ENCODE measurements around the gene SRRM5.
A peak's percentile ranks its signal among the peaks of the same experiment; 100 is the strongest.
"Not testable (repeated sequence)": the region's sequence is repeated elsewhere in the genome, so short reads cannot be mapped to it uniquely, and the experiment has no call there.

The SRRM5 gene

DNA sequence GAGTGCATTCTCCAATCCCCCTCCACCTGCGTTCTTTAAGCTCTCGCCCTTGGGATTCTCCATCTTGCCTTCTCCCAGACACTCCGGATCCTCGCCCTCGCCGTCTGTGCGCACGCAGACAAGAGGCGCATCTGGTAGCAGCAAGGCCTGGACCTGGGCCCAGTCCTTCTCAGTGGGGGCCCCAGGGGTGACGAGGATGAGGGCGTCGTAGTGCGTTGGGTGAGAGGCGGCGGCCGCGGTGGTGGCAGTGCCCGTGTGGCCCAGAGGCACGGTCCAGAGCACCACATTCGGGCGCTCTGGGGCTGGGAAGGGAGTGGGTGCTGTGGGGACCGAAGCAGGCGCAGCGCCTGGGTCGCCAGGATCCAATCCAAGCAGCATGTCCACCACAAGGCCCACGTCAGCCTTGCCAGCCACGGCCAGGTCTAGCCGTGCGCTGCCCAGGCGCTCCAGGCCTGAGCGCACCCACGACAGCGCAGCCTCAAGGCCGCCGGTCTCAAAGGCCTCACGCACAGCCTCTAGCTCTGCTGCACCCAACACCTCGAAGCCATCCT is 19.0 kb upstream of the SRRM5 start:
- no peak for DNase-seq (ENCODE audit: low read depth)

DNA sequence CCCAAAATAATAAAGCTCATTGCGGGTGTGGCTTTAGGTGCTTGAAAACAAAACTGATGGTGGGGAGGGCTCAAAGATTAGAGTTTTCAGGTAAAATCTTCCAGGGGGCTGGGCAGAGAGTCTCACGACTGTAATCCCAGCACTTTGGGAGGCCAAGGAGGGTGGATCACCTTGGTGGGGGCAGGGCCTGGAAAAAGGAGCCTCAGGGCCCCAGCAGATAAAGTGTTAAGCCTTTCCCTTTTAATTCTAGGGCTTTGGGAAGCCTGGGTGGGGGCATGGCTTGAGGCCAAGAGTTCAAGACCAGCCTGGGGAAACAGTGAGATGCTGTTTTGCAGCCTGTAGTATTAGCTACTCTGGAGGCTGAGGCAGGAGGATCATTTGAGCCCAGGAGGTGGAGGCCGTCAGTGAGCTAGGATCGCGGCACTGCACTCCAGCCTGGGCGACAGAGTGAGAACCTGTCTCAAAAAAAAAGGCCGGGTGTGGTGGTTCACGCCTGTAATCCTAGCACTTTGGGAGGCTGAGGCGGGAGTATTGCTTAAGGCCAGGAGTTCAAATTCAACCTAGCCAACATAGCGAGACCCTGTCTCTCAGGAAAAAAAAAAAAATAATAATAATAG is 17.7 kb upstream of the SRRM5 start:
- no peak for DNase-seq (ENCODE audit: low read depth)

DNA sequence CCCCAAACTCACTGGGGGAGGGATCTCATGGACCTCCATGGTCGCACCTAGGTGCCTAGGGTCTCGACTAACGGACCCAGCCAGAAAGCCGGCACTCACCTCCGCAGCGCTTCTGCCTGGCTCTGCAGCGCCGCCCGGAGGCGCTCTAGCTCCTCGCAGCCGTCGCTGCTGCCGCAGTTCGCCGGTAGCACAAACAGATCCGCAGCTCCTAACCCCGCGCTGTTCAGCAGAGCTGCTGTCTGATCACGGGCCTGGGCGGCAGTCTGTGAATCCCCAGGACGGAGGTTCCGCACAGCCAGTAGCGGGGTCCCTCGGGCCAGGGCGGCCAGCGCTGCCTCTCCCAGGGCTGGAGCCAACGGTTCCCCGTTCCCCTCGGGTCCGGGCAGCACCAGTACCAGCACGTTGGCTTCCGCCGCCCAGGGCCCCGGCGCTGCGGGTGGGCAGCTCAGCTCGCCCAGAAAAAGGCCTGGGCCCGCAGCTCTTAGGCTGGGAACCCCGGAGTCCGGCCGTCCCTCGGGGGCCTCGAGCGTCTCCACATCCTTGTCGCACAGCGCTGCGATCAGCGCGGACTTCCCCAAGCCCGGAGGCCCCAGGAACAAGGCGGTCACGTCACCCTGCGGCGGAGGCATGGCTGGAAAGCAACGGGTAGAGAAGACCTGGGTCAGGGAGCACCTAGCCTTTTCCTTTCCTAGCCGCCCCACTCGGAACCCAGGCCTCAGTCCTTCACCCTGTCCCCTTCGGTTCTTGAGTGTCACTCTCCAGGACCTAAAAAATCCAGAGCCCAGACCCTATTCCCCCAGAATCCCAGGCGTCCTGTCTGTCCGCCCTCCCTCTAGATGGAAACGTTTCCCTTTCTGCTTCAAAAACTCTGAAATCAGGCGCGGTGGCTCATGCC is 16.9 kb upstream of the SRRM5 start:
- no peak for DNase-seq (ENCODE audit: low read depth)

DNA sequence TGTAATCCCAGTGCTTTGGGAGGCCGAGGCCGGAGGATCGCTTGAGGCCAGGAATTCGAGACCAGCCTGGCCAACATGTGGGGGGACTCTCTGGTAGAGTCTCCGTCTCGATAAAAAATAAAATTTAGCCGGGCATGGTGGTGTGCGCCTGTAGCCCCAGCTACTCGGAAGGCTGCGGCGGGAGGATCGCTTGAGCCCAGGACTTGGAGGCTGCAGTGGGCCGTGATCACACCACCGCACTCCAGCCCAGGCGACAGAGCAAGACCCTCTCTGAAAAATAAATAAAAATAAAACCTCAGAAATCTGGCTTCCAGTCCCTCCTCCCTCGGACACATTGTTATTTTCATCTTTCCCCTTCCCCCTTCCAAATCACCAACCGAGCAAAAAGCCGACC is 16.3 kb upstream of the SRRM5 start:
- DNase-seq (ENCODE audit: low read depth): no peak

DNA sequence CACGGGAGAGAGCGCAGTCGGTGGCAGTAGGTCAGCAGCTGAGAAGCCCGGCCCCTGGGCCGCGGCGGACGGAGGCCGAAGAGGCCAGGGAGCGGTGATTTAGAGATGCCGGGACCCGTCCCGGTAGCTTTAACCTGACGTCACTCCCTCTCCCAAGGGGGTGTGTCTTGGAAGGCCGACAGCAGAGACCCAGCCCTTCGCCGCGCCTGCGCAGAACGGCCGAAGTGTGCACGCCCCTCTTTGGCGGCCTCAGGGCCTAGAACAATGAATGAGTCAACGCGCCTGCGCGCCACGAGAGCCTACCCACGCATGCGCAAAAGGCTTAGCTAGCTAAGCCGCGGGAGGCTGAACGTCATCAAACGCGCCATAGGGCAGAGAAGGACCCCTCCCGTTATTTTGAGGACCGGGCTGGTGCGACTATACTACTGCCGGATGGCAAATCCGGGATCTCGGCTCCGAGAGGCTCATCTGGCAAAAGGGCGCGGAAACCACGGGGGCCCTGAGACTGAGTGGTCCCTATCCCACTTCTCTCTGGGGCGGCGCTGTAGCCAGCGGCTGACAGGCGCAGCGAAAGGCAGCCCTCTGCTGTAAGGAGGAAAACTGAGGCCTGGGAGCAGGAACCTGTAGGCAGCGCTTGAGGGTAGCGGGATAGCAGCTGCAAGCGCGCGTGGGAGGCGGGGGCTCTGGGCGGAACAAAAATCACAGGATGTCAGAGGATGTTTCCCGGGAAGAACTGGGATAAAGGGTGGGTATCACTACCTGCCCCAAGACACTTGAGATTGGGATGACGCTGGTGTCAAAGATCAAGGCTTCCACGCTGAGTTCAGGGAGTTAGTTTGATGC is 15.7 kb upstream of the SRRM5 start, which contains the start of the genes IRGQ and ZNF576:
Gene IRGQ, minus strand, starts transcription at position 136 of the 843 bp plus-strand sequence. CDS start 796 bp downstream, outside the sequence.
Gene ZNF576, plus strand, starts transcription at position 597 of the 843 bp plus-strand sequence. CDS start 514 bp downstream, outside the sequence.
- DNase-seq (ENCODE audit: low read depth): peak; percentile 97

DNA sequence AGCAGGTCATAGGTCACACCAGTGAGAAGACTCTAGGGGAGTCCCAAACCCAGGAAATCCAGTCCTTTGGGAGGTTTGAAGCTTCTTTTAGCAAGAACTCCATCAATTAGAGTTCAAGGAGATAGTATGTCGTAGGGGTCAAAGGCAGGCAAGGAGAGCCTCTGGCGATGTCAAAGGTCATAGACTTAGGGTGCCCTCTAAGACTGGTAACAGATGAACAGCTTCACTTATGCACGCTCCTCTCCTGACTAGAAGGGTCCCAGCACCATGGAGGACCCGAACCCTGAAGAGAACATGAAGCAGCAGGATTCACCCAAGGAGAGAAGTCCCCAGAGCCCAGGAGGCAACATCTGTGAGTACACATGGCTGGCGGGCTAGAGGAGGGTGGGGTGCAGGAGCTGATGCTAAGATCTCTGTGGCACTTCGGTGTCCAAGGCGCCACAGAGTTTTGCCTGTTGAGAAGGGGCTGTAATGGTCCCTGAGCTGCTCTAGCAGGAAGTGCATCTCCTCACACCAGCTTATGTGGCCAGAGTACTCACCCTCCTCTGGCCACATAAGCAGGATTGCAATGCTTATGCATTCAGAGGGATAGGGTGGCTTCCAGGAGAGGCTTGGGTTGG is 14.9 kb upstream of the SRRM5 start:
- DNase-seq (ENCODE audit: low read depth): no peak

DNA sequence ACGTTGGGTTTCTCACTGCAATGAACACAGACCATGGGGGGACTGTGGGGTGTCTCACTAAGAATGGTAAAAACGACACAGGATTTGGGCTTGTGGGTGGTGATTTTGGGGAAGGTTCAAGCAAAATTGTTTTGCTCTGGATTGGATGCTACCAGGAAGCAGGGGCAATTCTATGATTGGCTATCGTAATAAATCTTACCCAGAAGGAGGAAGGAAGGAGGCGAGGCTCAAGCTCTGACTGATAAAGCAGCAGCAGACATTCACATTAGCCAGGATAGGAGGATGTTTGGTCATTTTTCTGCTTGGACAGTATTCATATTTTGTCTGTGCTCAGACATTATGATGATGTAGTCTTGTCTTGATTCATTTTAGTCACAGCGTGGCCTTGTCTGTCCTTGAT is 14.0 kb upstream of the SRRM5 start:
- no peak for DNase-seq (ENCODE audit: low read depth)

DNA sequence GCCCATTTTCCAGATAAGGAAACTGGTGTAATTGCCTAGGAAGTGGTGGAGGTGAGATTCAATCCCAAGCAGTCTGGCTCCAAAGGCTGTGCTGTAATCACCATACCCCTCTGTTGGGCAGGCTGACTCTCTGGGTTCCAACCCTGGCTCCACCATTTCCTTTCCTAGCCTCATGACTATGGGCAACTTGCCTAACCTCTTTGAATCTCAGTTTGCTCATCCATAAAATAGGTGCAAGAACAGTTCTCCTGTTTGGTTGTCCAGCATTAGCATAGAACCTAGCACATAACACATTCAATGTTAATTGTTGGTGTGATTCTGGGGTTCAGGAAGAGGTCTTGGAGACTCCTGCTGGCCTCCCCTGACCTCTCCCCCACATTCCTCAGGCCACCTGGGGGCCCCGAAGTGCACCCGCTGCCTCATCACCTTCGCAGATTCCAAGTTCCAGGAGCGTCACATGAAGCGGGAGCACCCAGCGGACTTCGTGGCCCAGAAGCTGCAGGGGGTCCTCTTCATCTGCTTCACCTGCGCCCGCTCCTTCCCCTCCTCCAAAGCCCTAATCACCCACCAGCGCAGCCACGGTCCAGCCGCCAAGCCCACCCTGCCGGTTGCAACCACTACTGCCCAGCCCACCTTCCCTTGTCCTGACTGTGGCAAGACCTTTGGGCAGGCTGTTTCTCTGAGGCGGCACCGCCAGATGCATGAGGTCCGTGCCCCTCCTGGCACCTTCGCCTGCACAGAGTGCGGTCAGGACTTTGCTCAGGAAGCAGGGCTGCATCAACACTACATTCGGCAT is 13.2 kb upstream of the SRRM5 start:
- no peak for DNase-seq (ENCODE audit: low read depth)

DNA sequence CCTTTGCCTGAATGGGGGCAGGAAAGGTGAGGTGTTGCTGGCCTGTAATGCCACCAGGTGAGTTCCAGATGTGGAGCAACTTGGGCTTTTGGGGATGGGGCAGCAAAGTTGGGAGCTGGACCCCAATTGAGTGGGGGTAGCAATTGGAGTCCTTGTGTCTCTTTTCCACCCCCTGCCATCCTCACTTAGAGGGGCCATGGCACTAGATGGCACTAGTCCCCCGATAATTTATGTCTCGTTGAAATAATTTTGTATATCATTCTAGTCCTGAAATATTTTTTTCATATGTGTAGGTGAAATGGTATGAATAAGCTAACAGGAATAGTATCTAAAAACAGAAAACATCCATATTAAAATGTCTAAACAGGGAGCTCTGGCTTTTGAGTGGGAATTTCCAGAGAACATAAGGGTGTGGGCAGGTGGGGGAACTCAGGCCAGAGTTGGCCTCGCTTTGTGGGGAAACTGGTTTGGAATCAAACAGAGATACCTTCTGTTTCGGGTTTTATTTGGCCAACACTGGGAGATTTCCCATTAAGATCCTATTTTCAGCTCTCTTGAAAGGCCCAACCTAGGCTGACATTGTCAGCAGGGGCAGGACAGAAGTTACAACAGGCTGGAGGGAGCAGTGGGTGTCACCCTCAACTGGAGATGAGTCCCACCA is 12.1 kb upstream of the SRRM5 start:
- DNase-seq (ENCODE audit: low read depth): no peak

DNA sequence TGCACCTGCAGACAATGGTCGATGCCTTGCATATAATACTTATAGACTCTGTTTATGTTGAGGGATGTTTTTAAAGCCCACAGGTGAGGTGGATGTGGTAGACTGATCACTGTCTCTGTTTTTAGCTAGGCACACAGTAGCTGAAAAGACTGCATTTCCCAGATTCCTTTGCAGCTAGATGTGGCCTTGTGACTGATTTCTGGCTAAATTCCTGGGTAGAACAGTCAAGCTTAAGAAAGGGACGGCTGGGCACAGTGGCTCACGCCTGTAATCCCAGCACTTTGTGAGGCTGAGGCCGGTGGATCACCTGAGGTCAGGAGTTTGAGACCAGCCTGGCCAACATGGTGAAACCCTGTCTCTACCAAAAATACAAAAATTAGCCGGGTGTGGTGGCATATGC is 11.6 kb upstream of the SRRM5 start:
- DNase-seq (ENCODE audit: low read depth): not testable (repeated sequence)

DNA sequence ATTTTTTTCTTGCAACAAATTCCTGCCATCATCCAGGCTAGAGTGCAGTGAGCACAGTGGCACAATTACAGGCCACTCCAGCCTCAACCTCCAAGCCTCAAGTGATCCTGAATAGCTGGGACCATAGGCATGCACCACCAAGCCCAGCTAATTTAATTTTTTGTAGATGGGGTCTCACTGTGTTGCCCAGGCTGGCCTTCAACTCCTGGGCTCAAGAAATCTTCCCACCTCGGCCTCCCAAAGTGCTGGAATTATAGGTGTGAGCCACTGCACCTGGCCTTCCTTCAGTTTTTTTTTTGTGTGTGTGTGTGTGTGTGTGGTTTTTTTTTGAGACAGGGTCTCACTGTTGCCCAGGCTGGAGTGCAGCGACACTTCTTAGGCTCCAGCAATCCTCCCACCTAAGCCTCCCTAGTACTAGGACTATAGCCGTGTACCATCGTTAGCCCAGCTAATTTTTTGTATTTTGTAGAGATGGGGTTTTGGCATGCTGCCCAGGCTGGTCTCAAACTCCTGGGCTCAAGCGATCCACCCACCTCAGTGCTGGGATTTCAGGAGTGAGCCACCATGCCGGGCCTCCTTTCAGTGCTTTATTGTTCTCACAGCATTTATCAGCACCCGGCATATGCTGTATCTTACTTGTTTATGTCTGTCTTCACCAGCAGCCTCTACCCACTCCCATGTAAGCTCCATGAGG is 5.9 kb upstream of the SRRM5 start:
- no peak for DNase-seq (ENCODE audit: low read depth)

DNA sequence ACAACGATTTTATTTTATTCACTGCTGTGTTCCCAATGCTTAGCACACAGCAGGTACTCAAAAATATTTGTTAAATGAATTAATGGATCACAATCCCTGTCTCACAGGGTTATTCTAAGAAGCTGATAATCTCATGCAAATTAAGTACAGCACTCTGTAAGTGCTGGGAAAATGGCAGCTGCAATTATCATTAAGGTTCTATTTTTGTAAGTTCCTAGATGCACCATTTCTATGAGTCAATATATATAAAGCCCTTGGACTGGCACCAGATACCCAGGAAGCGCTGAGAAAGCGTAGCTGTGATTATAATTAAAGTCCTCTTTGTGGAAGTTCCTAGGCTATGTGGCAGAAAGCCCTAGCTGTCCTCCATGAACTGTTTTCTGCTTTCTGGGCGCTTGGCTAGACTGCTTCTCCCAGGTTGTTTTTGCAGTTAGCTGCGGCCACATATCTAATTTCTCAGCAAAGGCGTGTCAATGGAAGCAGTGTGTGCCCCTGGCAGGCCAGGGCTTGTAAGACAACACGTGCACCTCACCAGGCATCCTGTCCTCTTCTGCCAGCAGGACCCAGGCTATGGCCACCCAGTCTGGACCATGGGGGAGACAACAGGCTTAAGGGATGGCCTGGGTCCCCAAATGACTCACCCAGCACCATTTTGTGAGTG is 5.2 kb upstream of the SRRM5 start:
- DNase-seq (ENCODE audit: low read depth): no peak

DNA sequence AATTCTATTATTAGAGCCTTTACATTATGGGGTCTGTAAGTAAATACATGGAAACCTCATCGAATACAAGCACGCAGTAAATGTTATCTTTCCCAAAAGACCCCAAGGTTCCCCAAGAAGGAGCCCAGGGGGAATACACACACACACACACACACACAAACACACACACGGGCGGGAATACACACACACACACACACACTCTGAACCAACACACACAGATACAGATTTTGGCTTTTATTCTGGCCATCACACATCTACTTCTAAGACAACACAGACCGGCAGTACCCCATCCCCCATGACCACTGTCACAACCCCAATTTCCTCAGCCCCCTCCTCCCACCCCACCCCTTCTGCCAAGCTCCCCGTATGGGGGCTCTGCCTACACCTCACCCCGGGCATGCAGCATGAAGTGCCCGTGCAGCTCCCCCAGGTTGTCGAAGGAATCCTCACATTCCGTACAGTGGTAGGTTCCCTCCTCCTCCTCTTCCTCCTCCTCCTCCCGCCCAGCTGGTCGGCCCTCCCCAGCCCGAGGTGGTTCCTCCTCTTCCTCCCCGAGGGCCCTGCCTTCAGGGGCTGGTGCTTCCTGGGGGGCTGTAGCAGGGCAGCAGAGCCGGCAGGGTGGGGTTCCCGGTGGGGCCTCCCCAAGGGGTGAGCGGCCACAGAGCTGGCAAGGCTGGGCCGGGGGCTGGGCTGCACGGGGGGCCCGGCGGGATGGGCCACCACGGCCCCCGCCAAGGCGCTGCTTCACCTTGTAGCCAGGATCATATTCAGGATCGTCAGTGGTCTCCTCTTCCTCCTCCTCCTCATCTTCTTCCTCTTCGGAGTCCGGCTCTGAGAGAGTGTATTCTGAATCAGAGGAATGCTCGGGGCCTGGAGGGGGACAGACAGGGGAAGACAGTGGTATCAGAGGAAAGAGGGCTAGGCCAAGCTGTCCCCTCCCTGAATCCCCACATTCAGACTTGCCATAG is 4.4 kb upstream of the SRRM5 start:
- no peak for DNase-seq (ENCODE audit: low read depth)

DNA sequence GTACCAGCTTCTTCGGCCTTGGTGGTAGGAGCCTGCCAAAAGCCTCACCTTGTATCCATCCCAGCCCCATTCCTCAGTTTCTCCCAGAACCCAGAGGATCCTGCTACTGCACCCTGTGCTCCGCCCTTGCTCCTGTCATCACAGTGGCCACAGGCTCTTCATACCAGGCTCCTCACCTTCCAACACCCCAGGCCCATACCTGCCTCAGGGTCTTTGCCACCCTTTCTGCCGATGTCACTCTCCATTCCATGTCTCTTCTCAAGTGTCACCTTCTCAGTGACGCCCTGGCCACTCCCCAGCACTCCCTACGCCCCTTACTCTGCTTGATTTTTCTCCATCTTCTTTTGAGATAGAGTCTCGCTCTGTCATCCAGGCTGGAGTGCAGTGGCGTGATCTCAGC is 2.0 kb upstream of the SRRM5 start:
- DNase-seq (ENCODE audit: low read depth): no peak

DNA sequence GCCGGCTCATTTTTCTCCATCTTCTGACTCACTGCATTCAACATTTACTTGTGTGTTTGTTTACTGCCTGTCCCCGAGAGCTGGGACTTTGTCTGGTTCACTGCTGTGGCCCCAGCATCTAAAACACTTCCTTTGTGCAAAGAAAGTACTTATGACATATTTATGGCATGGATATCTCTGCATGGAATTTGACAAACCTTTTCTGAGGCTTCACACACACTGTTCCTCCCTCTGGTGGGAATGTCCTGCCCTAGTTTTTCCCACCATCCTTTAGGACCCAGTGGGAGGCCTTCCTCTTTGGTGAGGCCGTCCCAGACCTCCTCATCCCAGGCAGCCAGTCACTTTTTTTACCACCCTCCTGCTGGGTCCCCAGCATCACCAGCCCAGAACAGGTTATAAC is 1.4 kb upstream of the SRRM5 start:
- DNase-seq (ENCODE audit: low read depth): no peak

DNA sequence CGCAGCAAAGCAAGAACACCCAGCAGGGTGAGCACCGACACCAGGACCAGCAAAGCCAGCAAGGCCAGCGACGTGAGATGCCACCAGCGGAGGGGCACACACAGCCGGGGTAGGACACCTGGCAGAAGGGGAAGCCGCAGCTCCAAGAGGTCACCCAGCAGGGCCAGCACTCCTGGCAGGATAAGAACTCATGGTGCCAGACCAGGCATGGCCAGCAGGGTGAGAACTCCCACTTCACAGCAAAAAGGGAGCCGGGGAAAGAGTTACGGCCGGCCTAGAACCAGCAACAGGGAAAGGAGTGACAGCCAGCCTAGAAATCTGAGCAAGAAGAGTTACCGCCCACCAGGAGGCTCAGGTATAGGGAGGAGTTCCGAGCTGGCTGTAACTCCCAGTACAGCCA is 486 bp downstream of the SRRM5 start:
- DNase-seq (ENCODE audit: low read depth): no peak

DNA sequence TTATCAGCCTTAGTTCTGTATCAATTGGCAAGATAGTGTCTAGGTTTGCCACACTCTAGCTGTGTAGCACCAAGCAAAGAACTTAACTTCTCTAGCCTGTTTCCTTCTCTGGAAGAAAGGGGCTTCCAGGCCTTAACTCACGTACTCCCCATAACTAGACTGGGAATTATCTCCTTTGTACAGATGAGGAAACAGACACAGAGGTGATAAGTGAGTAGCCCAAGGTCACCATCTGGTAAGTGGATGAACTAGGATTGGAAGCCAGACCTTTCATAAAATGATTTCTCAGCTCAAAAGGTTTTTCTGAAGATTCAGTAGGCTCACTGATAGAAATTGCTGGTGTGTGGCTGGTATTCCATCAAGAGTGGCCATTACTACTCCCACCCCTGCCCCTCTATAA is 4.4 kb downstream of the SRRM5 start:
- DNase-seq (ENCODE audit: low read depth): no peak

DNA sequence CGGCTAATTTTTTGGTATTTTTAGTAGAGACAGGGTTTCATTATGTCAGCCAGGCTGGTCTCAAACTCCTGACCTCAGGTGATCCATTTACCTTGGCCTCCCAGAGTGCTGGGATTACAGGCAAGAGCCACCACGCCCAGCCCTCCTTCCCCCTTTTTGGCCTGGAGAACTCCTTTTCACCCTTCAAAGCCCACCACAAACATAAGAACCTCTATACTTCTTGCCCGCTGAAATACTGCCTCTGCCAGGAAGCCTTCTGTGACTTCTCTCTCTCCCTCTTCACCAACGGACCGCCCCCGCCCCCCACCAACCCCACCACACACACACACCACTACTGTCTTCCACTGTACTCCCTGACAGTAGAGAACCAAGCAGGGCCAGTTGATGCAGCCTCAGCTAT is 5.1 kb downstream of the SRRM5 start:
- DNase-seq (ENCODE audit: low read depth): no peak
